ENCODE data around the gene TMEM245. TPM values are rescaled to one million over a fixed set of nuclear protein-coding genes. Genes with fewer than 3 reads are reported as not detected.

TMEM245 gene
- total RNA-seq, 1 experiment from 2014 or later, result 60.3 TPM

GRCh38 chr9:109010746-109011145 lies 109.0 kb downstream of the TMEM245 start:
- Histone ChIP-seq H3K4me3 (peak overlapping the region; percentile 72; the same call in 1 of the 2 replicates), H3K79me2 (ENCODE audit: low read depth) (peaks cover 66% of the 10 kb centered on the region), H3K27ac (no peak overlapping the region; the same call in 1 of the 2 replicates), H3K9me3 (ENCODE audit: insufficient read depth, low read depth) (peaks cover 1% of the 10 kb centered on the region; the same call in 1 of the 2 replicates), H3K4me1 (replicated peaks; ENCODE audit: insufficient read depth) (peaks cover 51% of the 10 kb centered on the region), H4K20me1 (ENCODE audit: insufficient read depth) (peaks cover 5% of the 10 kb centered on the region; the same call in 1 of the 2 replicates), H2AFZ (no peak overlapping the region), H3K4me2 (peak overlapping the region; percentile 83), H3F3A (ENCODE audit: insufficient read depth, low read depth) (peaks cover 42% of the 10 kb centered on the region), H3K9me2 (ENCODE audit: insufficient read depth) (no peaks in the 10 kb centered on the region), H3K27me3 (ENCODE audit: insufficient read depth, low read depth) (no peaks in the 10 kb centered on the region), H3K36me3 (ENCODE audit: low read depth) (peaks cover 8% of the 10 kb centered on the region; the same call in 1 of the 2 replicates)
- peak; percentile 33 to 46 for DNase-seq
- CTCF ChIA-PET, result no interaction called here
- POLR2A ChIA-PET (ENCODE audit: unreplicated experiment), result no interaction called here
- BruUV-seq (replicated peaks), result no TSS peak
- no peak for TF ChIP-seq EZH2 (IDR thresholded peaks at IDR 0.05; ENCODE audit: low read depth)
- TF ChIP-seq CTCF (conservative IDR thresholded peaks at IDR 0.05), result no peak
- intact Hi-C loops (cut with micrococcal nuclease; ENCODE audit: unreplicated experiment), result loop anchor here (5.0 kb wide), 2 partner anchors 92 to 307 kb away; no protein-coding TSS in a partner anchor

DNA sequence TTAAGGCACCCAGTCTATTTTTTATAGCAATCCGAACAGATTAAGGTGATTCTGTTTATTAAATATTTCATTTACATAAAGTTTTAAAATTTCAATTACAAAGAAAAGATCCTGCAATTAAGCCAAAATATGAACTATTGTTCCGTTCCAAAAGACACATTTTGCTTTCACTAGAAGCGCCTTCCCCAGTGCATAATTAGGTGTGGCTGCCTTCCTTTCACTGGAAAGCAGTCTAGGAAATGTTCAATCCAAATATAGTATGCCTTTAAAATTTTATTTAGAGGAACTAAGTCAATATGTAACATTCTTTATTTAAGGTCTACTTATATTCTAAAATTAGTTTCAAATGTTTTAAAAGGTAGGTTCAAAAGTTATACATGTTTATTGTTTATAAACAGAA lies 114.1 kb downstream of the TMEM245 start:
- Histone ChIP-seq H3K27ac (no peak overlapping the region), H3K27me3 (ENCODE audit: insufficient read depth, low read depth) (no peaks in the 10 kb centered on the region), H3K79me2 (ENCODE audit: low read depth) (peaks cover 79% of the 10 kb centered on the region), H2AFZ (no peak overlapping the region), H3K9me2 (ENCODE audit: insufficient read depth) (no peaks in the 10 kb centered on the region), H3F3A (ENCODE audit: insufficient read depth, low read depth) (peaks cover 17% of the 10 kb centered on the region; the same call in 1 of the 2 replicates), H3K4me1 (replicated peaks; ENCODE audit: insufficient read depth) (peaks cover 26% of the 10 kb centered on the region), H3K4me3 (no peak overlapping the region), H4K20me1 (ENCODE audit: insufficient read depth) (no peaks in the 10 kb centered on the region), H3K36me3 (ENCODE audit: low read depth) (peaks cover 26% of the 10 kb centered on the region), H3K4me2 (no peak overlapping the region), H3K9me3 (ENCODE audit: insufficient read depth, low read depth) (peaks cover 18% of the 10 kb centered on the region)
- TF ChIP-seq EZH2 (IDR thresholded peaks at IDR 0.05; ENCODE audit: low read depth) (no peak), CTCF (conservative IDR thresholded peaks at IDR 0.05) (no peak)
- CTCF ChIA-PET, result no interaction called here
- no TSS peak for BruUV-seq (replicated peaks)
- intact Hi-C loops (cut with micrococcal nuclease; ENCODE audit: unreplicated experiment), result no loop called here
- POLR2A ChIA-PET (ENCODE audit: unreplicated experiment), result no interaction called here
- DNase-seq, result no peak

DNA sequence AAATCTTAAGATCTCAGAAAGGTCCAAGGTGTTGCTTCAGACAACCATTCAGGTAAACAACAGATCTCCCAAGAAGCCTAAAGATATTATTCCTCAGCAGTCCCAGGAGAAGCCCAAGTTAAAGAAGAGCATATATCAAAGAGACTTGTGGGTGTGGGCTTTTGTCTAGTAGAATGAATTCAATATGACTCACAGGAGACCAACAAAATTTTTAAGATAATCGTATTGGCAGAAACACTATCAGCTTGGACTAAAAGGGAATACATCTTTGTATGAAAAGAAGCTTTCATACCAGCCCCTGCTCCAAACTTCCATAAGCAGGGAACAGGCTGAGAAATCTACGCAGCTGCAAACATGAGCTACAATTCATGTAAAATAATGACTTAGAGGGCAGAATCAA lies 116.6 kb downstream of the TMEM245 start:
- peaks cover 77% of the 10 kb centered on the region for H3K79me2 ChIP-seq (ENCODE audit: low read depth)
- CTCF ChIA-PET, result no interaction called here

More for the DNA sequence above, 116.6 kb downstream of the TMEM245 start:
- peaks cover 12% of the 10 kb centered on the region for H3K4me1 ChIP-seq (replicated peaks; ENCODE audit: insufficient read depth)
- intact Hi-C loops (cut with micrococcal nuclease; ENCODE audit: unreplicated experiment), result no loop called here
- H3K9me2 ChIP-seq (ENCODE audit: insufficient read depth), result 0 out of 2 replicates have a peak, but pooled peaks cover 4% of the 10 kb centered on the region
- TF ChIP-seq CTCF (conservative IDR thresholded peaks at IDR 0.05) (no peak), EZH2 (IDR thresholded peaks at IDR 0.05; ENCODE audit: low read depth) (no peak)
- DNase-seq, result no peak
- peaks cover 17% of the 10 kb centered on the region; the same call in 1 of the 2 replicates for H3F3A ChIP-seq (ENCODE audit: insufficient read depth, low read depth)
- no peaks in the 10 kb centered on the region for H3K27me3 ChIP-seq (ENCODE audit: insufficient read depth, low read depth)
- H3K27ac ChIP-seq, result no peak overlapping the region
- H3K4me3 ChIP-seq, result no peak overlapping the region
- H4K20me1 ChIP-seq (ENCODE audit: insufficient read depth), result no peaks in the 10 kb centered on the region
- no peak overlapping the region for H3K4me2 ChIP-seq
- POLR2A ChIA-PET (ENCODE audit: unreplicated experiment), result interaction anchor here (0.5 kb wide), 1 partner anchor 771 kb away, joined by 5 read pairs; no protein-coding TSS in a partner anchor
- H3K36me3 ChIP-seq (ENCODE audit: low read depth), result peaks cover 33% of the 10 kb centered on the region
- no TSS peak for BruUV-seq (replicated peaks)
- peaks cover 18% of the 10 kb centered on the region for H3K9me3 ChIP-seq (ENCODE audit: insufficient read depth, low read depth)
- no peak overlapping the region for H2AFZ ChIP-seq

Measured in PC-9 (cell line).